Liver (tissue), 3 donors: Measurements from ENCODE around the gene NFIA.

Experiments used
- EGR1 ChIP-seq, 2 donors: IDR thresholded peaks; 2 replicates each; pipeline ENCODE4 v1.6.1; 2016 to 2018; ENCODE audit warnings: antibody characterized with exemption in 2 of 2, low read depth in 2 of 2
- FOXA1 ChIP-seq: IDR thresholded peaks from 2 replicates; pipeline ENCODE4 v1.6.1; 2016; ENCODE audit warnings: antibody characterized with exemption
- GABPA ChIP-seq, 2 donors: IDR thresholded peaks in 1 of 2; conservative IDR thresholded peaks in 1 of 2; 2 replicates each; pipeline ENCODE4 v1.6.1; 2016; ENCODE audit warnings: antibody characterized with exemption in 2 of 2, mild to moderate bottlenecking in 1 of 2, moderate library complexity in 1 of 2
- JUND ChIP-seq, 2 donors: IDR thresholded peaks; 2 replicates each; pipeline ENCODE4 v1.6.1; 2016; ENCODE audit warnings: antibody characterized with exemption in 2 of 2
- MAX ChIP-seq: IDR thresholded peaks from 2 replicates; pipeline ENCODE4 v1.6.1; 2016; ENCODE audit warnings: antibody characterized with exemption
- RAD21 ChIP-seq, 2 donors: IDR thresholded peaks; 2 replicates each; pipeline ENCODE4 v1.6.1; 2016; ENCODE audit warnings: antibody characterized with exemption in 2 of 2, mild to moderate bottlenecking in 2 of 2
- SP1 ChIP-seq: IDR thresholded peaks from 2 replicates; pipeline ENCODE4 v1.6.1; 2018; ENCODE audit warnings: antibody characterized with exemption, mild to moderate bottlenecking
- TAF1 ChIP-seq: conservative IDR thresholded peaks from 2 replicates; pipeline ENCODE4 v1.6.1; 2016; ENCODE audit warnings: antibody characterized with exemption, mild to moderate bottlenecking
- YY1 ChIP-seq: IDR thresholded peaks from 2 replicates; pipeline ENCODE4 v1.6.1; 2016; ENCODE audit warnings: antibody characterized with exemption, mild to moderate bottlenecking
- ZBTB33 ChIP-seq: IDR thresholded peaks from 2 replicates; pipeline ENCODE4 v1.6.1; 2016; ENCODE audit warnings: antibody characterized with exemption
- TF ChIP-seq, protein P1 (sequence below): fragments of 150-350 bp; IDR thresholded peaks from 2 replicates; pipeline ENCODE4 v1.5.1; 2017; ENCODE audit warnings: improper control_type of control experiment, low read depth, low read length; ENCODE audit not compliant: missing input control
- TF ChIP-seq, protein P2 (sequence below): IDR thresholded peaks from 2 replicates; pipeline ENCODE4 v1.6.1; 2016; ENCODE audit warnings: antibody characterized with exemption, mild to moderate bottlenecking
- donor health status: healthy.
- donor health status: healthy.

DNA sequence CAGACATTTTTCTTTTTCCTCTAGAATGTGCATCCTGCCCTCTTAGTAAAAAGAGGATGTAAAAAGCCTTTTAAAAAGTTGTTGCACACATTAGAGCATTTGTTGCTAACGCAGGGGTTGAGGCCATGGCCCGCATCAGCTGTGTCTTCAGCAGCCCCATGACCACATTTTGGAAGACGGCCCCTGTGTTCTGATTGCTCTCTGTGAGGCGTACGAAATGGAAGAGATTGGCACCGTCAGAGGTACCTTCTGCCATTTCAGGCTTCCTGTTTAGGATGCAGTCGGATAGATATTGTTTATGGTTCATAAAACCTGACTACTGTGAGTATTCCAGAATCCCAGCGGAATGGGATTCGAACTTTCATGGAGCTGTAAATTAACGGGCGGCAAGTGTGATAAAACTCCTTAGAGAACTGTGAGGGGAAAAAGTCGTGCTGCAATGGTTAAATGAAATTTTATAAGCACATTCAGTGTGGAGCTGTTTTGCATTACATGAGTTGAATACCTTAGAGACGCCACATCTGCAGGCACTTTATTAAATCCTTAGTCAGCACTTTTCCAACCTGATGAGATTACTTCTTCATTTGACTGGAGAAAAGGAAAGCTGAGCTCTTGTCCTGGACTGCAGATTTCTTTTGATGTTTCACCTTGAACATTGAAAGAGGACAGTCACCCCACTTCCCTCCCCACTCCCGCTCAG lies 368.7 kb downstream of the NFIA start:
- TF ChIP-seq, protein P1, sequence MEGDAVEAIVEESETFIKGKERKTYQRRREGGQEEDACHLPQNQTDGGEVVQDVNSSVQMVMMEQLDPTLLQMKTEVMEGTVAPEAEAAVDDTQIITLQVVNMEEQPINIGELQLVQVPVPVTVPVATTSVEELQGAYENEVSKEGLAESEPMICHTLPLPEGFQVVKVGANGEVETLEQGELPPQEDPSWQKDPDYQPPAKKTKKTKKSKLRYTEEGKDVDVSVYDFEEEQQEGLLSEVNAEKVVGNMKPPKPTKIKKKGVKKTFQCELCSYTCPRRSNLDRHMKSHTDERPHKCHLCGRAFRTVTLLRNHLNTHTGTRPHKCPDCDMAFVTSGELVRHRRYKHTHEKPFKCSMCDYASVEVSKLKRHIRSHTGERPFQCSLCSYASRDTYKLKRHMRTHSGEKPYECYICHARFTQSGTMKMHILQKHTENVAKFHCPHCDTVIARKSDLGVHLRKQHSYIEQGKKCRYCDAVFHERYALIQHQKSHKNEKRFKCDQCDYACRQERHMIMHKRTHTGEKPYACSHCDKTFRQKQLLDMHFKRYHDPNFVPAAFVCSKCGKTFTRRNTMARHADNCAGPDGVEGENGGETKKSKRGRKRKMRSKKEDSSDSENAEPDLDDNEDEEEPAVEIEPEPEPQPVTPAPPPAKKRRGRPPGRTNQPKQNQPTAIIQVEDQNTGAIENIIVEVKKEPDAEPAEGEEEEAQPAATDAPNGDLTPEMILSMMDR = no peak
- TF ChIP-seq EGR1 (IDR thresholded peaks at IDR 0.05; ENCODE audit: low read depth in 2 of 2) = no peak
- TF ChIP-seq TAF1 = no peak
- TF ChIP-seq YY1 = no peak
- no peak for TF ChIP-seq RAD21 (IDR thresholded peaks at IDR 0.05)
- no peak for TF ChIP-seq JUND (IDR thresholded peaks at IDR 0.05)
- TF ChIP-seq MAX = no peak
- TF ChIP-seq, protein P2, sequence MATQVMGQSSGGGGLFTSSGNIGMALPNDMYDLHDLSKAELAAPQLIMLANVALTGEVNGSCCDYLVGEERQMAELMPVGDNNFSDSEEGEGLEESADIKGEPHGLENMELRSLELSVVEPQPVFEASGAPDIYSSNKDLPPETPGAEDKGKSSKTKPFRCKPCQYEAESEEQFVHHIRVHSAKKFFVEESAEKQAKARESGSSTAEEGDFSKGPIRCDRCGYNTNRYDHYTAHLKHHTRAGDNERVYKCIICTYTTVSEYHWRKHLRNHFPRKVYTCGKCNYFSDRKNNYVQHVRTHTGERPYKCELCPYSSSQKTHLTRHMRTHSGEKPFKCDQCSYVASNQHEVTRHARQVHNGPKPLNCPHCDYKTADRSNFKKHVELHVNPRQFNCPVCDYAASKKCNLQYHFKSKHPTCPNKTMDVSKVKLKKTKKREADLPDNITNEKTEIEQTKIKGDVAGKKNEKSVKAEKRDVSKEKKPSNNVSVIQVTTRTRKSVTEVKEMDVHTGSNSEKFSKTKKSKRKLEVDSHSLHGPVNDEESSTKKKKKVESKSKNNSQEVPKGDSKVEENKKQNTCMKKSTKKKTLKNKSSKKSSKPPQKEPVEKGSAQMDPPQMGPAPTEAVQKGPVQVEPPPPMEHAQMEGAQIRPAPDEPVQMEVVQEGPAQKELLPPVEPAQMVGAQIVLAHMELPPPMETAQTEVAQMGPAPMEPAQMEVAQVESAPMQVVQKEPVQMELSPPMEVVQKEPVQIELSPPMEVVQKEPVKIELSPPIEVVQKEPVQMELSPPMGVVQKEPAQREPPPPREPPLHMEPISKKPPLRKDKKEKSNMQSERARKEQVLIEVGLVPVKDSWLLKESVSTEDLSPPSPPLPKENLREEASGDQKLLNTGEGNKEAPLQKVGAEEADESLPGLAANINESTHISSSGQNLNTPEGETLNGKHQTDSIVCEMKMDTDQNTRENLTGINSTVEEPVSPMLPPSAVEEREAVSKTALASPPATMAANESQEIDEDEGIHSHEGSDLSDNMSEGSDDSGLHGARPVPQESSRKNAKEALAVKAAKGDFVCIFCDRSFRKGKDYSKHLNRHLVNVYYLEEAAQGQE = no peak
- no peak for TF ChIP-seq ZBTB33
- TF ChIP-seq SP1 = no peak
- no peak for TF ChIP-seq GABPA (IDR thresholded peaks at IDR 0.05 in 1 of 2, conservative IDR thresholded peaks at IDR 0.05 in 1 of 2)
- TF ChIP-seq FOXA1 = no peak
